Psoas muscle (tissue), 8 donors: ENCODE measurements around the gene CENPB. TPM values are rescaled to one million over a fixed set of nuclear protein-coding genes. Genes with fewer than 3 reads are reported as not detected.

Experiments used
- ATAC-seq, 4 donors: fragments of 200-7000 bp; cut with Tn5 transposase; one replicate each; pipeline ENCODE4 v1.9.1; 2020; ENCODE audit warnings: moderate library complexity in 3 of 4, mild to moderate bottlenecking in 2 of 4
- DNase-seq, 2 donors: peaks; one replicate each; pipeline ENCODE4 v3.0.0-alpha.2; 2020
- H3K27ac ChIP-seq: fragments of 200-600 bp; one replicate; pipeline ENCODE4 v1.8.0; 2022
- H3K27me3 ChIP-seq, 3 donors: fragments of 200-600 bp in 1 of 3; one replicate each; pipeline versions ENCODE4 v1.6.1 to v1.8.0; 2013 to 2022; ENCODE audit warnings: low read length in 2 of 3, mild to moderate bottlenecking in 2 of 3, moderate library complexity in 1 of 3; ENCODE audit not compliant: insufficient read depth in 3 of 3
- H3K36me3 ChIP-seq, 2 donors: fragments of 200-600 bp in 1 of 2; one replicate each; pipeline versions ENCODE4 v1.6.1 to v1.8.0; 2013 to 2022; ENCODE audit warnings: low read depth in 1 of 2, mild to moderate bottlenecking in 1 of 2, moderate library complexity in 1 of 2; ENCODE audit not compliant: insufficient read depth in 1 of 2
- H3K4me1 ChIP-seq: fragments of 200-600 bp; one replicate; pipeline ENCODE4 v1.8.0; 2022
- H3K4me3 ChIP-seq: fragments of 200-600 bp; one replicate; pipeline ENCODE4 v1.8.0; 2022; ENCODE audit warnings: mild to moderate bottlenecking
- H3K9me3 ChIP-seq: fragments of 200-600 bp; one replicate; pipeline ENCODE4 v1.8.0; 2022
- WGBS, 3 donors: extraction: QIAGEN DNeasy Blood & Tissue Kit; methylation state at CpG; one replicate each; pipeline versions ENCODE4 v1.1.6 to v1.1.7; 2013; 5-methylcytosine and 5-hydroxymethylcytosine counted together
- intact Hi-C, 2 donors: fragments of 100-400 bp; cut with DNase I; formaldehyde crosslinking; loops; one replicate each; pipeline versions ENCODE4 v1.11.0 to v1.14.2; 2022
- polyA plus RNA-seq, 3 donors: library from polyadenylated mRNA; stranded (reverse); fragments of 200-250 nt; gene quantifications; one replicate each; pipeline ENCODE4 v1.2.3, GENCODE V29; 2013
- total RNA-seq, 4 donors: library from RNA; stranded (reverse); fragmentation: NEBNext Ultra II Directional in 2 of 4; extraction: Animal tissue kit (Norgen Biotek cat#: 25700) in 2 of 4; gene quantifications; one replicate each; pipeline versions ENCODE4 v1.2.1 to v1.2.4, GENCODE V29; 2021 to 2023
- TF ChIP-seq, protein P1 (sequence below): fragments of 200-600 bp; IDR thresholded peaks from one replicate; pipeline ENCODE4 v1.8.0; 2022; ENCODE audit warnings: antibody characterized with exemption
- donor health status: healthy with polysubstance abuse.
- donor health status: DM: no; HTN: no; CAD: no; lungs with moderate emphysema.
- donor health status: Bipolar disorder and iron deficiency.
- donor health status: healthy.
- donor health status: DM: yes; HTN: yes; CAD: no.
- donor health status: DM: no; HTN: no; CAD: no.
- donor health status: DM: no; HTN: no; CAD: no.
- donor health status: DM: yes; HTN: yes; CAD: no.

The CENPB gene
- total and polyA plus RNA-seq, 7 donors = 74.3 to 144 (median 99.0) TPM

DNA sequence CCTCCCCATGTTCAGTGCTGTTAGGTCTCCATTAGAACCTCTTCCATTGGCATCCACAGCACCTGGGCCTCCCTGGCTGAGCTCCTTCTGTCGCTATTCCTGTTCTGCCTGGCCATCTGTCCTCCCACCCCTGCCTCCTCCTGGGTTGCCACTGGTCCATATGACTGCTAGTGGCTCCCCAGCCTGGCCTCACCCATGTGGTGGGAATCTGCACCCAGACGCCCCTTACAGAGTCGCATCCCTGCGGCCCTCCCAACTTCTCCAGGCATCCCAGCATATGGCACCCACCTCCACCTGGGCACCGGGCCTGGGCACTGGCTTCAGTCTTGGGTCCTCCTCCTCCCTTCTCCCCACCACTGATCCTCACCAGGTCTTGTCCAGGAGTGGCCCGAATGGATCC lies 17.3 kb upstream of the CENPB start:
- DNase-seq = peak in 1 of 2 donors; percentile 47

DNA sequence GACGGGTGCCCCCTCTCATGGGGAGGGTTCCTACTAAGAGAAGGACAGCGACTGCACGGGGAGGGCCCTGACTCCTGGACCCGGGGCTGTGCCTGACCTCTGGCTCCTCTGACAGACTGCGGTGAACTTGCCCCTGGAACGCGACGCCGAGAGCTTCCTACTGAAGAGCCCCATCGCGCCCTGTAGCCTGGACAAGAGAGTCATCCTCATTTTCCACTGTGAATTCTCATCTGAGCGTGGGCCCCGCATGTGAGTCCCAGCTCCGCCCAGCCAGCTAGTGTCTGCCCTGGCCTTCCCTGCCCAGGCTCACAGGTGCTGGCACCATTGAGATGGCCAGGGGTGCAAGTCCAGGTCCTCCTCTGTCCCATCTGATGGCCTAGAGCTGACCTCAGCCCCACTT lies 16.7 kb upstream of the CENPB start:
- H3K4me1 ChIP-seq = peaks cover 27% of the 10 kb centered on the region

More for the DNA sequence above, 17.3 kb upstream of the CENPB start:
- H3K4me3 ChIP-seq = no peak overlapping the region
- WGBS, 3 donors = 84 to 89% (median 89%) methylated on average over 6 of the region's 6 CpGs
- no peaks in the 10 kb centered on the region for H3K9me3 ChIP-seq
- H3K27me3 ChIP-seq = no peaks in the 10 kb centered on the region
- H3K27ac ChIP-seq = no peak overlapping the region
- TF ChIP-seq, protein P1, sequence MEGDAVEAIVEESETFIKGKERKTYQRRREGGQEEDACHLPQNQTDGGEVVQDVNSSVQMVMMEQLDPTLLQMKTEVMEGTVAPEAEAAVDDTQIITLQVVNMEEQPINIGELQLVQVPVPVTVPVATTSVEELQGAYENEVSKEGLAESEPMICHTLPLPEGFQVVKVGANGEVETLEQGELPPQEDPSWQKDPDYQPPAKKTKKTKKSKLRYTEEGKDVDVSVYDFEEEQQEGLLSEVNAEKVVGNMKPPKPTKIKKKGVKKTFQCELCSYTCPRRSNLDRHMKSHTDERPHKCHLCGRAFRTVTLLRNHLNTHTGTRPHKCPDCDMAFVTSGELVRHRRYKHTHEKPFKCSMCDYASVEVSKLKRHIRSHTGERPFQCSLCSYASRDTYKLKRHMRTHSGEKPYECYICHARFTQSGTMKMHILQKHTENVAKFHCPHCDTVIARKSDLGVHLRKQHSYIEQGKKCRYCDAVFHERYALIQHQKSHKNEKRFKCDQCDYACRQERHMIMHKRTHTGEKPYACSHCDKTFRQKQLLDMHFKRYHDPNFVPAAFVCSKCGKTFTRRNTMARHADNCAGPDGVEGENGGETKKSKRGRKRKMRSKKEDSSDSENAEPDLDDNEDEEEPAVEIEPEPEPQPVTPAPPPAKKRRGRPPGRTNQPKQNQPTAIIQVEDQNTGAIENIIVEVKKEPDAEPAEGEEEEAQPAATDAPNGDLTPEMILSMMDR = no peak
- ATAC-seq = no peak
- peaks cover 0 to 41% of the 10 kb centered on the region in 2 donors for H3K36me3 ChIP-seq
- intact Hi-C loops = no loop called here
- peaks cover 32% of the 10 kb centered on the region for H3K4me1 ChIP-seq

GRCh38 chr20:3802524-3803239 lies 16.1 kb upstream of the CENPB start:
- Histone ChIP-seq H3K36me3 (peaks cover 0 to 41% of the 10 kb centered on the region in 2 donors), H3K27ac (no peak overlapping the region), H3K4me3 (no peak overlapping the region), H3K9me3 (no peaks in the 10 kb centered on the region), H3K27me3 (no peaks in the 10 kb centered on the region), H3K4me1 (peaks cover 21% of the 10 kb centered on the region)
- intact Hi-C loops = no loop called here
- ATAC-seq (no peak), DNase-seq (peak in 1 of 2 donors; percentile 30)
- TF ChIP-seq, protein P1 = no peak
- 68 to 82% (median 68%) methylated on average over 11 of the region's 11 CpGs for WGBS, 3 donors

More for the DNA sequence above, 16.7 kb upstream of the CENPB start:
- TF ChIP-seq, protein P1 = no peak
- 90 to 95% (median 92%) methylated on average over 14 of the region's 14 CpGs for WGBS, 3 donors
- Histone ChIP-seq H3K27me3 (no peaks in the 10 kb centered on the region), H3K4me3 (no peak overlapping the region), H3K9me3 (no peaks in the 10 kb centered on the region), H3K36me3 (peaks cover 0 to 41% of the 10 kb centered on the region in 2 donors), H3K27ac (no peak overlapping the region)
- no peak for ATAC-seq
- intact Hi-C loops = no loop called here
- peak in 1 of 2 donors; percentile 41 for DNase-seq

GRCh38 chr20:3801846-3802245 lies 15.3 kb upstream of the CENPB start:
- Histone ChIP-seq H3K27me3 (no peaks in the 10 kb centered on the region), H3K4me3 (no peak overlapping the region), H3K36me3 (peaks cover 0 to 41% of the 10 kb centered on the region in 2 donors), H3K4me1 (peaks cover 18% of the 10 kb centered on the region), H3K27ac (no peak overlapping the region), H3K9me3 (no peaks in the 10 kb centered on the region)
- TF ChIP-seq, protein P1 = no peak
- intact Hi-C loops = no loop called here
- no peak for ATAC-seq
- 71 to 95% (median 87%) methylated on average over 13 of the region's 13 CpGs for WGBS, 3 donors
- peak in 1 of 2 donors; percentile 54 for DNase-seq

DNA sequence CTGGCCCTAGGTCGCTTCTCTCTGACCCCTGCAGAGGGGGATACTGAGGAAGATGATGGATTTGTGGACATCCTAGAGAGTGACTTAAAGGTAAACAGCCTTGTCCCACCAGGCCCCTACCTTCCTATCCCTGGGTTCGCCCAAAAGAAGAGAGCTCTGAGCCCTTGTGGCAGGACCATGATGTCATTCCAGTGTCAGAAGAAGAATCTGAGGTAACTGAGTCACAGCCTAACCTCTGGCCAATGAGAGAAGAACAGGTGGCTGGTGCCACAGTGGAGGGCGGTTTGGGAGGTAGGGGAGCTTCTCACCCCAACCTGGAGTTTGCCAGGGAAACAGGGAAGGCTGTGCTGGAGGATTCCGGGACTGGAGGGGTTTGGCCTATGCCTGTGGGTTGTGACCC lies 14.8 kb upstream of the CENPB start:
- H3K4me3 ChIP-seq = no peak overlapping the region
- TF ChIP-seq, protein P1 = no peak
- WGBS, 3 donors = 92 to 96% (median 94%) methylated on average over 4 of the region's 4 CpGs
- H3K27me3 ChIP-seq = no peaks in the 10 kb centered on the region
- no peak overlapping the region for H3K27ac ChIP-seq
- DNase-seq = no peak
- no peak for ATAC-seq
- H3K36me3 ChIP-seq = peaks cover 0 to 41% of the 10 kb centered on the region in 2 donors
- peaks cover 14% of the 10 kb centered on the region for H3K4me1 ChIP-seq
- H3K9me3 ChIP-seq = no peaks in the 10 kb centered on the region
- intact Hi-C loops = no loop called here
